RWPE1 (cell line): ENCODE measurements around the gene TAF4.
A peak's percentile ranks its signal among the peaks of the same experiment; 100 is the strongest.

Source experiments
- CTCF ChIA-PET: fragments of 350-600 bp; sonication (Branson Sonifier 250); formaldehyde crosslinking; extraction: SDS; loops from one replicate; lab custom pipeline; 2021; lab: Yijun Ruan, JAX
- POLR2A ChIA-PET: fragments of 400-600 bp; formaldehyde crosslinking; extraction: SDS; loops from one replicate; lab custom pipeline; 2020; ENCODE audit warnings: antibody characterized with exemption; ENCODE audit not compliant: low non-redundant PET; lab: Yijun Ruan, JAX
- DNase-seq: peaks from one replicate; pipeline ENCODE4 v3.0.0; 2012; ENCODE audit warnings: low spot score
- H3K27ac ChIP-seq: fragments of 450-650 bp; 2 replicates; pipeline ENCODE4 v1.5.1; 2017
- TF ChIP-seq, protein P1 (sequence below): fragments of 450-650 bp; conservative IDR thresholded peaks from 2 replicates; pipeline ENCODE4 v1.5.1; 2017; ENCODE audit warnings: low read depth, mild to moderate bottlenecking

TAF4 gene

DNA sequence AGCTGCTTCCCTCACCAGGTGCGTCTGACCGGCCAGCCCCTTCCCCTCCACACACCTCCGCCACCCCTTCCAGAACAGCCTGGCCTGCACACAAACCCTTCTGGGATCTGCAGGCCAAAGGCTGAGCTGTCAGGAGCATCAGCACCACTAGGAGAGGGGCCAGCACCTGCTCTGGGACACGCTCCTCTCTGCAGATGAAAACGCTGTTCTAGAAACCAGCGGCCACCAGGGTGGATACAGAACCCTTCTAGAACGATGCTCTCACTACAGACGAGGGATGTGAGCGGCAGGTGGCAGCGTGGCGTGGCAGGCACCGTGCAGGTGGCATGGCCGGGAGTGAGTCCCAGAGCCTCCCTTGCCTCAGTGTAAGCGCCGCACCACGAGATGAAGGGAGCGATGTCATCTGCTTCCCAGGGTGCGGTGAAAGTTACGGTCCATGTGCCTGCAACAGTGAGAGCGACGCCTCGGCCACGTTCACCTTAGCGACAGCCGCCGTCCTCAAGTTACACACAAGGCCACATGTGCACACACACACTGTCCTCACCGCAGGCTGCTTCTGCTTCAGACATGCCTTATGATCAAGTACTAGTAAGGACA is 53.6 kb downstream of the TAF4 start:
- DNase-seq = no peak
- peak overlapping the region; percentile 29 for H3K27ac ChIP-seq
- TF ChIP-seq, protein P1, sequence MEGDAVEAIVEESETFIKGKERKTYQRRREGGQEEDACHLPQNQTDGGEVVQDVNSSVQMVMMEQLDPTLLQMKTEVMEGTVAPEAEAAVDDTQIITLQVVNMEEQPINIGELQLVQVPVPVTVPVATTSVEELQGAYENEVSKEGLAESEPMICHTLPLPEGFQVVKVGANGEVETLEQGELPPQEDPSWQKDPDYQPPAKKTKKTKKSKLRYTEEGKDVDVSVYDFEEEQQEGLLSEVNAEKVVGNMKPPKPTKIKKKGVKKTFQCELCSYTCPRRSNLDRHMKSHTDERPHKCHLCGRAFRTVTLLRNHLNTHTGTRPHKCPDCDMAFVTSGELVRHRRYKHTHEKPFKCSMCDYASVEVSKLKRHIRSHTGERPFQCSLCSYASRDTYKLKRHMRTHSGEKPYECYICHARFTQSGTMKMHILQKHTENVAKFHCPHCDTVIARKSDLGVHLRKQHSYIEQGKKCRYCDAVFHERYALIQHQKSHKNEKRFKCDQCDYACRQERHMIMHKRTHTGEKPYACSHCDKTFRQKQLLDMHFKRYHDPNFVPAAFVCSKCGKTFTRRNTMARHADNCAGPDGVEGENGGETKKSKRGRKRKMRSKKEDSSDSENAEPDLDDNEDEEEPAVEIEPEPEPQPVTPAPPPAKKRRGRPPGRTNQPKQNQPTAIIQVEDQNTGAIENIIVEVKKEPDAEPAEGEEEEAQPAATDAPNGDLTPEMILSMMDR = no peak
- CTCF ChIA-PET = interaction anchor here (0.5 to 1.9 kb wide), 14 partner anchors 9 to 370 kb away, joined by 3 to 31 read pairs (median 6); partner anchors contain the start of gene LSM14B
- POLR2A ChIA-PET = interaction anchor here (0.7 to 1.8 kb wide), 2 partner anchors 48 to 54 kb away, joined by 6 to 7 read pairs; partner anchors contain the start of gene TAF4

DNA sequence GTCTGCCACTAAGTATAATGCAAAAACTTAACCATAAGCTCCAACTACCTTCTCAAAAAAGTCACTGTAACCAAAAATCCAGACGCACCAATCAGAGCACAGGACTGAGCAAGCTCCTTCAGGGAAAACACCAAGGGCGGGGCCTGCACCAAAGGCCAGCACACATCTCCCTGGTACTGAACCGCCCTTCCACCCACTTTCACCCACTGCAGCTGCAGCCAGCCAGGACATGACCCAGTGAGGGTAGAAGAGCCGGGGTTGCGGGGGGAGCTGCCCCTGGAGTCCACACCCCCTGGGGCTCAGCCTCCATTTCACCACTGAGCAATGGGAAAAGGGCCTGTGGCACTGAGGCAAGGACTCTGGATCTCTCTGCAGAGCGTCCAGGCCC is 54.3 kb downstream of the TAF4 start:
- H3K27ac ChIP-seq = peak overlapping the region; percentile 29
- ChIA-PET CTCF (interaction anchor here (0.5 to 1.9 kb wide), 22 partner anchors 8 to 1630 kb away, joined by 3 to 31 read pairs (median 4); partner anchors contain the start of gene LSM14B), POLR2A (interaction anchor here (1.8 kb wide), 1 partner anchor 55 kb away, joined by 7 read pairs; the partner anchor contains the start of gene TAF4)
- DNase-seq = peak; percentile 28
- TF ChIP-seq, protein P1 = no peak

- ChIA-PET CTCF (interaction anchor here (0.5 to 1.9 kb wide), 29 partner anchors 9 to 1630 kb away, joined by 3 to 31 read pairs (median 4); partner anchors contain the start of gene LSM14B), POLR2A (interaction anchor here (1.8 kb wide), 1 partner anchor 55 kb away, joined by 7 read pairs; the partner anchor contains the start of gene TAF4)
- H3K27ac ChIP-seq = no peak overlapping the region; the same call in 1 of the 2 replicates
- TF ChIP-seq, protein P1 = peak; percentile 73
- DNase-seq = peak; percentile 80
Observed at GRCh38 chr20:62010551-62011402, 54.9 kb downstream of the TAF4 start.

DNA sequence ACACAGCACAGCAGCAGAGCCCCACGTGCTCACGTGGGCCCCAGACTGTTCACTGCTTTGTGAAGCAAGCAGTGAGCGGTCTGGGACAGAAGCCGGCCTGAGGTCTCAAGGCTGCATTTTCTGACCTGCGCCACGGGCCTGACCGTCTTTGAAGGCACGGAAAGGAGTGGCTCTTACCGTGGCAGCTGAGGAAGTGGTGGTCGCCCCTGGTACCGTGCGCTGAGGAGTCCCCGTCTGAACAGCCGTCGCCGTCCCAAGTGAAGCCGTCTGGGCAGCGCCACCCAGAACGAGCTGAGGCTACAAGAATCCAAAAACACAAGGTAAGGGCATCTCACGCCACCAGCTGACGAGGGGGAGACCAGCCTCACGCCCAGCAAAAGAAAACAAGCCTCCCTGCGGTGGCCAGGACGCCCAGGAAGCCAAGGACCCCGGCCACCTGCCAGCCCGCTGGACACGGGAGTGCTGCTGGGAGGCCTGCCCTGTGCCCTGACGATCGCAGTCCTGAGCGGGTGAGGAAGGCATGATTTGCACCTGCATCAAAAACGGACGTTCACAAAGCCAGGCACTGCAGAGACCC is 55.7 kb downstream of the TAF4 start:
- CTCF ChIA-PET = interaction anchor here (0.5 to 1.9 kb wide), 13 partner anchors 9 to 566 kb away, joined by 3 to 31 read pairs (median 4); partner anchors contain the start of gene LSM14B

GRCh38 chr20:62009322-62009721 is 56.4 kb downstream of the TAF4 start:
- ChIA-PET POLR2A (no interaction called here), CTCF (no interaction called here)
- no peak for DNase-seq
- TF ChIP-seq, protein P1 = no peak
- no peak overlapping the region for H3K27ac ChIP-seq

More for the DNA sequence above, 55.7 kb downstream of the TAF4 start:
- POLR2A ChIA-PET = no interaction called here
- DNase-seq = no peak
- TF ChIP-seq, protein P1 = no peak
- no peak overlapping the region for H3K27ac ChIP-seq
